Rectal smooth muscle tissue (tissue), 1 donor: ENCODE data around the gene CBX5.
"Not testable (repeated sequence)": the region's sequence is repeated elsewhere in the genome, so short reads cannot be mapped to it uniquely, and the experiment has no call there.

ENCODE experiments used
- H3K27ac ChIP-seq: one replicate; pipeline ENCODE4 v1.7.0; 2013; ENCODE audit warnings: low read depth, low read length, inconsistent platforms
- H3K27me3 ChIP-seq: one replicate; pipeline ENCODE4 v1.7.0; 2013; ENCODE audit warnings: low read length; ENCODE audit not compliant: control insufficient read depth, insufficient read depth
- H3K36me3 ChIP-seq: one replicate; pipeline ENCODE4 v1.7.0; 2013; ENCODE audit warnings: low read length; ENCODE audit not compliant: control insufficient read depth, insufficient read depth
- H3K4me1 ChIP-seq: one replicate; pipeline ENCODE4 v1.7.0; 2013; ENCODE audit warnings: low read length; ENCODE audit not compliant: control insufficient read depth, insufficient read depth
- H3K4me3 ChIP-seq: one replicate; pipeline ENCODE4 v1.7.0; 2013; ENCODE audit warnings: low read length
- H3K9ac ChIP-seq: one replicate; pipeline ENCODE4 v1.7.0; 2013; ENCODE audit warnings: low read length

The CBX5 gene

GRCh38 chr12:54251667-54252284 lies 28.1 kb downstream of the CBX5 start:
- no peak overlapping the region for H3K27ac ChIP-seq
- H3K36me3 ChIP-seq, result no peaks in the 10 kb centered on the region
- H3K4me3 ChIP-seq, result no peak overlapping the region
- H3K27me3 ChIP-seq, result no peaks in the 10 kb centered on the region
- H3K4me1 ChIP-seq, result no peaks in the 10 kb centered on the region
- no peak overlapping the region for H3K9ac ChIP-seq

- H3K27me3 ChIP-seq, result no peaks in the 10 kb centered on the region
- H3K36me3 ChIP-seq, result no peaks in the 10 kb centered on the region
- H3K4me3 ChIP-seq, result no peak overlapping the region
- no peak overlapping the region for H3K27ac ChIP-seq
- H3K4me1 ChIP-seq, result peaks cover 2% of the 10 kb centered on the region
- H3K9ac ChIP-seq, result no peak overlapping the region
Measured at GRCh38 chr12:54249489-54249888, 30.4 kb downstream of the CBX5 start.

DNA sequence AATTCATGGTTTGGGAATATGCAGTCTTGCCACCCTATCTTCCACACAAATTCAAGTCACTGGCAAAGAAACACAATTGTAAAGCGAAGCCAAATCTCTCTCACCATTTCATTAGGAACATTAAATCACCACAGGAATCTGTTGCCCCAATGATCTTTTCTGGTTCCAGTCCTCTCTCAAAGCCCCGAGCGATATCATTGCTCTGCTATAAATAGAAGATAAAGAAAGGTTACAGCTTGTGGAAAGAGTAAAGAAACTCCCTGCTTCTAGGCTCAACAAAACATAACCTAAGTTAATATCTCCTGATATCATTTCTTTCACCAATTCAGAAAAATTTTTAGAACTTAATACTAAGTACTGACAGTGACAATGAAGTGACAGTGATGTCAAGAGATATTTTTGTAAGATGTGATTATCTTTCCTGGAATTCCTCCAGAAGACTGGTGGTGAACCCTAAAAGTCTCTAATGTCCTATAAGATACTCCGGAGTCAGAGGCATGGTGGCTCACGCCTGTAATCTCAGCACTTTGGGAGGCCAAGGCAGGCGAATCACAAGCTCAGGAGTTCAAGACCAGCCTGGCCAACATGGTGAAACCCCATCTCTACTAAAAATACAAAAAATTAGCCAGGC lies 33.8 kb downstream of the CBX5 start:
- Histone ChIP-seq H3K4me3 (no peak overlapping the region), H3K27me3 (no peaks in the 10 kb centered on the region), H3K36me3 (peaks cover 5% of the 10 kb centered on the region), H3K27ac (no peak overlapping the region), H3K4me1 (peaks cover 2% of the 10 kb centered on the region), H3K9ac (no peak overlapping the region)

GRCh38 chr12:54240971-54241588 lies 38.8 kb downstream of the CBX5 start:
- Histone ChIP-seq H3K4me1 (peaks cover 2% of the 10 kb centered on the region), H3K4me3 (no peak overlapping the region), H3K27ac (no peak overlapping the region), H3K9ac (no peak overlapping the region), H3K27me3 (no peaks in the 10 kb centered on the region), H3K36me3 (peaks cover 6% of the 10 kb centered on the region)

- peaks cover 2% of the 10 kb centered on the region for H3K4me1 ChIP-seq
- no peaks in the 10 kb centered on the region for H3K27me3 ChIP-seq
- no peak overlapping the region for H3K4me3 ChIP-seq
- peaks cover 6% of the 10 kb centered on the region for H3K36me3 ChIP-seq
- no peak overlapping the region for H3K27ac ChIP-seq
- no peak overlapping the region for H3K9ac ChIP-seq
Measured at GRCh38 chr12:54240129-54240528, 39.8 kb downstream of the CBX5 start.

GRCh38 chr12:54239620-54240019 lies 40.3 kb downstream of the CBX5 start:
- Histone ChIP-seq H3K4me3 (no peak overlapping the region), H3K36me3 (peaks cover 6% of the 10 kb centered on the region), H3K27ac (no peak overlapping the region), H3K9ac (no peak overlapping the region), H3K4me1 (no peaks in the 10 kb centered on the region), H3K27me3 (no peaks in the 10 kb centered on the region)

GRCh38 chr12:54238531-54238930 lies 41.4 kb downstream of the CBX5 start:
- Histone ChIP-seq H3K4me1 (no peaks in the 10 kb centered on the region), H3K4me3 (no peak overlapping the region), H3K36me3 (peaks cover 6% of the 10 kb centered on the region), H3K9ac (no peak overlapping the region), H3K27me3 (no peaks in the 10 kb centered on the region), H3K27ac (no peak overlapping the region)

GRCh38 chr12:54232790-54233189 lies 47.1 kb downstream of the CBX5 start:
- Histone ChIP-seq H3K27me3 (no peaks in the 10 kb centered on the region), H3K4me1 (no peaks in the 10 kb centered on the region), H3K27ac (no peak overlapping the region), H3K9ac (no peak overlapping the region), H3K4me3 (no peak overlapping the region), H3K36me3 (no peaks in the 10 kb centered on the region)

DNA sequence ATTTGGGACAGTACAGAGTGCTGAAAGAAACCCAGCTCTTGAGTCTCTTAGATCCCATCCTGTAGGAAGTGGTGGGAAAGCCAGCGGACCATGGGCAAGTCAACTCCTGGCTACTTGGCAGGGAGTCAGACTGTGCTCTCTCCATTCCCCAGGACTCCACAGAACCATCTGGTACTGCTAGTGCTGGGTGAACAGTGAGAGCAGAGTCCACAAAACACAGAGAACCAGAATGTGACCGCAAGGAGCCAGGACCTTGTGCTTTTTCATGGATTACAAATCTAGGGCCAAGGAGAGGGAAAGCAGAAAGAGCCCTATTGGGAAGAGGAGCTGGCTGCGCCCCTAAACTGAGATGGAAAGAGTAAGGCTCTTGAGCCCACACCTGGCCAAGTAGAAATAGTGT lies 48.7 kb downstream of the CBX5 start:
- not testable (repeated sequence) for H3K27me3 ChIP-seq, H3K4me3 ChIP-seq, H3K27ac ChIP-seq, H3K9ac ChIP-seq, H3K4me1 ChIP-seq, H3K36me3 ChIP-seq

DNA sequence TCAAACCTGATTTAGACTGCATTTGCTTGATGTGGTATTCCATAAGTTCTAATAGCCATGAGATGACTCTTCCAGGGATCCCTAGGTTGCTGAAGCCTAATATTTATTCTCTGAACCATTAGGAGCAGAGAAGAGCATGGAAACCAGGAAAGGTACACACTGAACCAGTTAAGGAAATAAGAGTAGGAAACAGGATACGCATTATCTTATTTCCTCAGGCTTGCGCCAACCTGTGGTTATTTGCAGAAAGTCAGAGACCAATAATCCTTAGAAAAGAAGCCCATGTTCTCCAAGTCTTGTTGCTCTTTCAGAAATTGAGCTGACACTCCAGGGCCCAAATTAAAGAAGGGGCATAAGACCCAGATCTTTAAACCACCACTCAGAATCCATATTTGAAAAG lies 49.4 kb downstream of the CBX5 start:
- no peak overlapping the region for H3K4me3 ChIP-seq
- no peak overlapping the region for H3K27ac ChIP-seq
- H3K36me3 ChIP-seq, result no peaks in the 10 kb centered on the region
- H3K4me1 ChIP-seq, result no peaks in the 10 kb centered on the region
- H3K27me3 ChIP-seq, result no peaks in the 10 kb centered on the region
- no peak overlapping the region for H3K9ac ChIP-seq

GRCh38 chr12:54229624-54230212 lies 50.2 kb downstream of the CBX5 start:
- Histone ChIP-seq H3K9ac (no peak overlapping the region), H3K36me3 (no peaks in the 10 kb centered on the region), H3K27me3 (no peaks in the 10 kb centered on the region), H3K4me3 (no peak overlapping the region), H3K27ac (peak overlapping the region; percentile 21), H3K4me1 (no peaks in the 10 kb centered on the region)

DNA sequence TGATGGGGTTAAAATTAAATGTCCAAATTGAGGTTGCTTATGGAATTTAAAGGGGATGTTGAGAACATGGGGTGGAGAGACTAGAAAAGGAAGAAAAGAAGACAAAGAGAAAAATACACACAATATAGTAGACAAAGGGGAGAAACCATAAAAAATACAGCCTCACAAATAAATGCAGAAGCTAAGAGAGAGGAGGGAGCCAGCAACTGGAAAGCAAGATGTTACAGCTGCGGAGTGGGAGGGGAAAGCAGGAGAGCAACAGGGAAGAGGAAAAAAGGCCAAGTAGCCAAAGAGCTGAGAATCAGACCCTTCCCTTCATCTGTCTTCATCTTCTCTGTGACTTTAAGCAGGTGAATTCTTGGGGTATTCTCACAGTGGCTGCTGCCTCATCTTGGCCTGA lies 51.5 kb downstream of the CBX5 start:
- Histone ChIP-seq H3K27me3 (no peaks in the 10 kb centered on the region), H3K9ac (no peak overlapping the region), H3K36me3 (no peaks in the 10 kb centered on the region), H3K4me3 (no peak overlapping the region), H3K4me1 (no peaks in the 10 kb centered on the region), H3K27ac (no peak overlapping the region)
